K562 (cell line): ENCODE measurements around the gene PLEKHA8. TPM values are rescaled to one million over a fixed set of nuclear protein-coding genes. Genes with fewer than 3 reads are reported as not detected.

Experiments used
- BRF1 ChIP-seq: IDR thresholded peaks from 3 replicates; pipeline ENCODE4 v1.6.1; 2011; ENCODE audit warnings: borderline replicate concordance, mild to moderate bottlenecking; ENCODE audit not compliant: insufficient read length; ENCODE audit errors: extremely low read depth
- CBFA2T2 ChIP-seq: fragments of 450-650 bp; conservative IDR thresholded peaks from 2 replicates; pipeline ENCODE4 v1.6.1; 2017; ENCODE audit warnings: mild to moderate bottlenecking
- CBFA2T3 ChIP-seq: fragments of 450-650 bp; IDR thresholded peaks from 2 replicates; pipeline ENCODE4 v1.6.1; 2017
- CBX2 ChIP-seq: fragments of 200-600 bp; sonication (generic); IDR thresholded peaks from one replicate; pipeline ENCODE4 v1.6.1; 2012; ENCODE audit warnings: mild to moderate bottlenecking, low read length, inconsistent platforms; ENCODE audit not compliant: insufficient read depth, poor library complexity, severe bottlenecking
- E4F1 ChIP-seq: fragments of 250-450 bp; sonication (Bioruptor Pico); IDR thresholded peaks from 2 replicates; pipeline ENCODE4 v1.5.0; 2021; ENCODE audit warnings: mild to moderate bottlenecking, borderline replicate concordance
- EWSR1 ChIP-seq: fragments of 450-650 bp; IDR thresholded peaks from 2 replicates; pipeline ENCODE4 v1.6.1; 2018; ENCODE audit warnings: borderline replicate concordance, mild to moderate bottlenecking, low read depth, moderate library complexity; ENCODE audit not compliant: partially characterized antibody
- FIP1L1 ChIP-seq: fragments of 200-400 bp; formaldehyde crosslinking; IDR thresholded peaks from 2 replicates; pipeline ENCODE4 v1.6.1; 2018; ENCODE audit warnings: mild to moderate bottlenecking, low read depth, low read length; ENCODE audit not compliant: poor library complexity, severe bottlenecking
- FOXA1 ChIP-seq: fragments of 450-650 bp; IDR thresholded peaks from 2 replicates; pipeline ENCODE4 v1.6.1; 2016; ENCODE audit warnings: mild to moderate bottlenecking, borderline replicate concordance
- HOXB6 ChIP-seq: fragments of 250-450 bp; sonication (Bioruptor Pico); IDR thresholded peaks from 2 replicates; pipeline ENCODE4 v1.5.1; 2022; ENCODE audit warnings: mild to moderate bottlenecking, borderline replicate concordance
- NCOA4 ChIP-seq: fragments of 450-650 bp; IDR thresholded peaks from 2 replicates; pipeline ENCODE4 v1.6.1; 2018; ENCODE audit warnings: mild to moderate bottlenecking; ENCODE audit not compliant: partially characterized antibody
- NFYB ChIP-seq: IDR thresholded peaks from 2 replicates; pipeline ENCODE4 v1.6.1; 2011; ENCODE audit warnings: mild to moderate bottlenecking, moderate library complexity; ENCODE audit not compliant: insufficient read length; ENCODE audit errors: extremely low read depth
- NR2C2 ChIP-seq, 2 experiments: fragments of 200-800 bp in 1 of 2; sonication (Bioruptor generic) in 1 of 2; sonication (generic) in 1 of 2; formaldehyde crosslinking in 1 of 2; IDR thresholded peaks; 2 replicates each; pipeline versions ENCODE4 v1.6.1 to v1.8.0; 2016 to 2022; ENCODE audit warnings: mild to moderate bottlenecking in 1 of 2, missing compliant biosample characterization in 1 of 2, missing genetic modification characterization in 1 of 2, missing genetic modification reagents in 1 of 2
- NR2F6 ChIP-seq: fragments of 450-650 bp; formaldehyde crosslinking; IDR thresholded peaks from 2 replicates; pipeline ENCODE4 v1.4.0; 2020; ENCODE audit warnings: mild to moderate bottlenecking
- PPARD ChIP-seq: fragments of 250-450 bp; sonication (Bioruptor Pico); IDR thresholded peaks from 2 replicates; pipeline ENCODE4 v1.8.0; 2022; ENCODE audit warnings: inconsistent platforms, mild to moderate bottlenecking, moderate library complexity
- RAD51 ChIP-seq: fragments of 450-650 bp; IDR thresholded peaks from 2 replicates; pipeline ENCODE4 v1.7.1; 2016; ENCODE audit warnings: low read depth, mild to moderate bottlenecking, borderline replicate concordance
- RBM25 ChIP-seq: fragments of 200-400 bp; formaldehyde crosslinking; IDR thresholded peaks from 2 replicates; pipeline ENCODE4 v1.6.1; 2018; ENCODE audit warnings: low read length, low read depth, moderate library complexity; ENCODE audit not compliant: severe bottlenecking
- SLC30A9 ChIP-seq: fragments of 250-450 bp; sonication (Bioruptor Pico); IDR thresholded peaks from 2 replicates; pipeline ENCODE4 v1.8.0; 2022; ENCODE audit warnings: mild to moderate bottlenecking, moderate library complexity
- TAF9B ChIP-seq: fragments of 450-650 bp; IDR thresholded peaks from 2 replicates; pipeline ENCODE4 v1.6.1; 2018; ENCODE audit warnings: mild to moderate bottlenecking; ENCODE audit not compliant: partially characterized antibody
- XRCC3 ChIP-seq: fragments of 450-650 bp; IDR thresholded peaks from 2 replicates; pipeline ENCODE4 v1.6.1; 2017; ENCODE audit warnings: mild to moderate bottlenecking, moderate library complexity
- ZBED1 ChIP-seq: IDR thresholded peaks from 2 replicates; pipeline ENCODE4 v1.6.1; 2014
- ZBTB8A ChIP-seq: fragments of 450-650 bp; IDR thresholded peaks from 2 replicates; pipeline ENCODE4 v1.6.1; 2018; ENCODE audit warnings: mild to moderate bottlenecking, moderate library complexity; ENCODE audit not compliant: partially characterized antibody
- ZNF431 ChIP-seq: sonication (generic); formaldehyde crosslinking; IDR thresholded peaks from 2 replicates; pipeline ENCODE4 v1.8.0; 2022; ENCODE audit warnings: mild to moderate bottlenecking, missing genetic modification reagents
- ZNF507 ChIP-seq: conservative IDR thresholded peaks from 2 replicates; pipeline ENCODE4 v1.6.1; 2017; ENCODE audit warnings: missing genetic modification characterization, missing compliant biosample characterization
- ZNF589 ChIP-seq: fragments of 200-800 bp; sonication (Bioruptor generic); IDR thresholded peaks from 2 replicates; pipeline ENCODE4 v1.6.1; 2016; ENCODE audit warnings: low read depth, missing genetic modification characterization, missing compliant biosample characterization
- ZNF639 ChIP-seq, 2 experiments: fragments of 200-800 bp in 1 of 2; sonication (Bioruptor generic) in 1 of 2; sonication (generic) in 1 of 2; formaldehyde crosslinking in 1 of 2; IDR thresholded peaks in 1 of 2; conservative IDR thresholded peaks in 1 of 2; 2 replicates each; pipeline versions ENCODE4 v1.5.0 to v1.6.1; 2016 to 2020; ENCODE audit warnings: missing compliant biosample characterization in 1 of 2, missing genetic modification characterization in 1 of 2, missing genetic modification reagents in 1 of 2
- ZNF778 ChIP-seq: fragments of 450-650 bp; formaldehyde crosslinking; IDR thresholded peaks from 2 replicates; pipeline ENCODE4 v1.4.0; 2020; ENCODE audit warnings: mild to moderate bottlenecking, moderate library complexity
- polyA plus RNA-seq, 8 experiments: library from polyadenylated mRNA; depleted of rRNA in 4 of 8; stranded (reverse) in 5 of 8; unstranded in 3 of 8; fragments of >200 nt; fragmentation: Nextera tagmentation in 2 of 8; fragmentation: Illumina TruSeq in 1 of 8; extraction: Ambion mirVana in 2 of 8; extraction: Trizol in 1 of 8; gene quantifications; 2 replicates each; pipeline versions ENCODE4 v1.2.1 to v1.2.3, GENCODE V29; 2011 to 2014; ENCODE audit warnings: inconsistent platforms in 1 of 8, missing spikeins in 1 of 8
- total RNA-seq, 7 experiments: library from RNA; depleted of rRNA in 6 of 7; stranded (reverse); fragments of >200 nt in 6 of 7; fragmentation: Illumina TruSeq in 2 of 7; extraction: Trizol in 2 of 7; gene quantifications; 2 replicates each; pipeline versions ENCODE4 v1.2.1 to v1.2.3, GENCODE V29; 2011 to 2021; ENCODE audit warnings: low replicate concordance in 1 of 7

PLEKHA8 gene
- total and polyA plus RNA-seq, 9 of the 15 experiments (the other 6 are each of a cell fraction or from before 2014, with no cell fraction given): 3.2 to 16.3 (median 11.8) TPM

GRCh38 chr7:30146127-30146612, 118.0 kb downstream of the PLEKHA8 start (continued):
- TF ChIP-seq NR2C2 (CRISPR knock-in tag; IDR thresholded peaks at IDR 0.05): no peak
- TF ChIP-seq NR2C2 (tag; IDR thresholded peaks at IDR 0.05): no peak
- no peak for TF ChIP-seq RAD51
- peak; percentile 93 for TF ChIP-seq CBFA2T3
- no peak for TF ChIP-seq ZBED1
- TF ChIP-seq ZNF589 (CRISPR knock-in tag): no peak
- no peak for TF ChIP-seq ZNF507 (tag)
- no peak for TF ChIP-seq ZBTB8A
- no peak for TF ChIP-seq XRCC3
- TF ChIP-seq BRF1: no peak
- no peak for TF ChIP-seq HOXB6 (CRISPR knock-in tag)
- TF ChIP-seq CBX2: no peak
- no peak for TF ChIP-seq RBM25
- no peak for TF ChIP-seq NCOA4
- peak in 1 of 2 experiments; percentile 55; a peak in 1 of 4 replicates for TF ChIP-seq ZNF639 (CRISPR knock-in tag; conservative IDR thresholded peaks at IDR 0.05 in 1 of 2, IDR thresholded peaks at IDR 0.05 in 1 of 2)
- TF ChIP-seq EWSR1: no peak
- TF ChIP-seq TAF9B: no peak
- TF ChIP-seq PPARD (CRISPR knock-in tag): no peak
- no peak for TF ChIP-seq SLC30A9 (CRISPR knock-in tag)
- TF ChIP-seq FOXA1: no peak
- no peak for TF ChIP-seq ZNF431 (CRISPR knock-in tag)
- TF ChIP-seq FIP1L1: no peak
- TF ChIP-seq NFYB: no peak
- no peak for TF ChIP-seq ZNF778 (CRISPR knock-in tag)
- TF ChIP-seq E4F1: no peak
- TF ChIP-seq CBFA2T2: peak; percentile 86
- TF ChIP-seq NR2F6 (CRISPR knock-in tag): no peak
